Ishikawa (cell line): Measurements from ENCODE around the gene SYNCRIP.

Source experiments
- CEBPB ChIP-seq: IDR thresholded peaks from 2 replicates; pipeline ENCODE4 v1.6.1; 2012
- CREB1 ChIP-seq: IDR thresholded peaks from 2 replicates; pipeline ENCODE4 v1.6.1; 2012; ENCODE audit warnings: low read depth
- EGR1 ChIP-seq: IDR thresholded peaks from 2 replicates; pipeline ENCODE4 v1.6.1; 2012
- EP300 ChIP-seq: IDR thresholded peaks from 2 replicates; pipeline ENCODE4 v1.6.1; 2012; ENCODE audit warnings: borderline replicate concordance
- FOXM1 ChIP-seq: IDR thresholded peaks from 2 replicates; pipeline ENCODE4 v1.6.1; 2012; ENCODE audit warnings: low read depth, borderline replicate concordance
- MAX ChIP-seq: IDR thresholded peaks from 2 replicates; pipeline ENCODE4 v1.6.1; 2012
- NFIC ChIP-seq: IDR thresholded peaks from 2 replicates; pipeline ENCODE4 v1.6.1; 2012
- RAD21 ChIP-seq: IDR thresholded peaks from 2 replicates; pipeline ENCODE4 v1.6.1; 2012; ENCODE audit warnings: low read depth
- REST ChIP-seq: IDR thresholded peaks from 2 replicates; pipeline ENCODE4 v1.6.1; 2012; ENCODE audit warnings: low read depth, mild to moderate bottlenecking
- TAF1 ChIP-seq: IDR thresholded peaks from 2 replicates; pipeline ENCODE4 v1.6.1; 2012; ENCODE audit warnings: low read depth, mild to moderate bottlenecking
- TCF12 ChIP-seq: IDR thresholded peaks from 2 replicates; pipeline ENCODE4 v1.6.1; 2012; ENCODE audit warnings: low read depth
- TEAD4 ChIP-seq: IDR thresholded peaks from 2 replicates; pipeline ENCODE4 v1.6.1; 2012
- USF1 ChIP-seq: IDR thresholded peaks from 2 replicates; pipeline ENCODE4 v1.6.1; 2012
- YY1 ChIP-seq: IDR thresholded peaks from 2 replicates; pipeline ENCODE4 v1.6.1; 2012; ENCODE audit warnings: low read depth
- ZBTB7A ChIP-seq: IDR thresholded peaks from 2 replicates; pipeline ENCODE4 v1.6.1; 2012; ENCODE audit warnings: low read depth

The SYNCRIP gene

GRCh38 chr6:85650606-85651005 lies 7.9 kb upstream of the SYNCRIP start:
- TF ChIP-seq TAF1 (no peak), EP300 (no peak), CEBPB (no peak), EGR1 (no peak), FOXM1 (no peak), CREB1 (no peak), TCF12 (no peak), RAD21 (no peak), MAX (no peak), TEAD4 (no peak), USF1 (no peak), NFIC (no peak), REST (no peak), YY1 (no peak), ZBTB7A (no peak)

GRCh38 chr6:85644279-85644762 lies 1.6 kb upstream of the SYNCRIP start:
- TF ChIP-seq CEBPB (no peak), RAD21 (no peak), EP300 (no peak), CREB1 (no peak), TCF12 (no peak), NFIC (no peak), EGR1 (no peak), USF1 (no peak), FOXM1 (no peak), ZBTB7A (no peak), MAX (no peak), REST (no peak), TEAD4 (no peak), YY1 (no peak), TAF1 (no peak; the same call in 1 of the 2 replicates)

- TF ChIP-seq TAF1 = peak; percentile 48
- TF ChIP-seq ZBTB7A = peak; percentile 91; the same call in 1 of the 2 replicates
- TF ChIP-seq CEBPB = peak; percentile 99
- 0 out of 2 replicates have a peak, but pooled peaks have one; percentile 37 for TF ChIP-seq FOXM1
- no peak for TF ChIP-seq CREB1
- TF ChIP-seq TCF12 = peak; percentile 59; the same call in 1 of the 2 replicates
- TF ChIP-seq MAX = peak; percentile 92
- no peak for TF ChIP-seq RAD21
- peak; percentile 38 for TF ChIP-seq NFIC
- TF ChIP-seq TEAD4 = no peak
- peak; percentile 36 for TF ChIP-seq YY1
- peak; percentile 90 for TF ChIP-seq USF1
- peak; percentile 45; the same call in 1 of the 2 replicates for TF ChIP-seq EGR1
- TF ChIP-seq EP300 = no peak
- TF ChIP-seq REST = 0 out of 2 replicates have a peak, but pooled peaks have one; percentile 12
Measured at GRCh38 chr6:85643537-85644278, 1.0 kb upstream of the SYNCRIP start.
